GM15510 (cell line): ENCODE data around the gene FOXK1.

Source experiments
- POLR2A ChIP-seq: IDR thresholded peaks from 3 replicates; pipeline ENCODE4 v1.6.1; 2011; ENCODE audit warnings: borderline replicate concordance; ENCODE audit not compliant: insufficient read length; ENCODE audit errors: extremely low read depth

Gene FOXK1

DNA sequence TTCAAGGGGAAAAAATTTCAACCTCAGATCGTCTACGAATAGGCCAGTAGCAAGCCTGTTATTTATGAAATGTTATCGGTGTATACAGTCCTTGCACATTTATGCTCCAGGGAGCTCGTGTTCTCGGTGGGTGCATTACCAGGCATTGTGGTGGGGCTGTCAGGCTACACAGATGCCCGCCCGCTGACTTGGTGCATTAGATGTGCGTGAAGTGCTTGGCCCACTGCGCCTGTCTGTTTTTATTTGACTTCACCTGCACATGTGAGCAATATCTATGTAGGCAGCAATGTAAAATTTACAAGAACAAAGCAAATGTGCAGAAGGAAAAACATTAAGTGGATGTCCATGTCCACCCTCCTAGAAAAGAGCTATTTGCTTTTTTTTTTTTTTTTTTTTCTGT lies 2.8 kb downstream of the FOXK1 start:
- no peak for TF ChIP-seq POLR2A

DNA sequence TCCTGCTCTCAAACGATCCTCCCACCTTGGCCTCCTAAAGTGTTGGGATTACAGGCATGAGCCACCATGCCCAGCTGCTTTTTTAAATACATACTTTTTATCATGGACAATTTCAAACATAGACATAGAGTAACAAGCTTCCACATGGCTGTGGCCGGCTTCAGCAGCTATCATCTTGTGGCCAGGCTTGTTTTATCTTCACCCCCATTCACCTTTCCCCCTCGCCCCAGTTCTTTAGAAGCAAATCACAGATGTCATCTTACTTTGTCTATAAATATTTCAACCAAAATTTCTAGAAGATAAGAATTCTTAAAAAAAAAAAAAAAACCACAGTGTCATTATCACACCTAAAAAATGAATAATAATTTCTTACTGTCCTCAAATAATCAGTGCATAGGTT lies 5.9 kb downstream of the FOXK1 start:
- TF ChIP-seq POLR2A: no peak

- TF ChIP-seq POLR2A: no peak
These were observed 7.1 kb downstream of the FOXK1 start for GRCh38 chr7:4689151-4689550.

GRCh38 chr7:4689668-4690067 lies 7.6 kb downstream of the FOXK1 start:
- TF ChIP-seq POLR2A: no peak

DNA sequence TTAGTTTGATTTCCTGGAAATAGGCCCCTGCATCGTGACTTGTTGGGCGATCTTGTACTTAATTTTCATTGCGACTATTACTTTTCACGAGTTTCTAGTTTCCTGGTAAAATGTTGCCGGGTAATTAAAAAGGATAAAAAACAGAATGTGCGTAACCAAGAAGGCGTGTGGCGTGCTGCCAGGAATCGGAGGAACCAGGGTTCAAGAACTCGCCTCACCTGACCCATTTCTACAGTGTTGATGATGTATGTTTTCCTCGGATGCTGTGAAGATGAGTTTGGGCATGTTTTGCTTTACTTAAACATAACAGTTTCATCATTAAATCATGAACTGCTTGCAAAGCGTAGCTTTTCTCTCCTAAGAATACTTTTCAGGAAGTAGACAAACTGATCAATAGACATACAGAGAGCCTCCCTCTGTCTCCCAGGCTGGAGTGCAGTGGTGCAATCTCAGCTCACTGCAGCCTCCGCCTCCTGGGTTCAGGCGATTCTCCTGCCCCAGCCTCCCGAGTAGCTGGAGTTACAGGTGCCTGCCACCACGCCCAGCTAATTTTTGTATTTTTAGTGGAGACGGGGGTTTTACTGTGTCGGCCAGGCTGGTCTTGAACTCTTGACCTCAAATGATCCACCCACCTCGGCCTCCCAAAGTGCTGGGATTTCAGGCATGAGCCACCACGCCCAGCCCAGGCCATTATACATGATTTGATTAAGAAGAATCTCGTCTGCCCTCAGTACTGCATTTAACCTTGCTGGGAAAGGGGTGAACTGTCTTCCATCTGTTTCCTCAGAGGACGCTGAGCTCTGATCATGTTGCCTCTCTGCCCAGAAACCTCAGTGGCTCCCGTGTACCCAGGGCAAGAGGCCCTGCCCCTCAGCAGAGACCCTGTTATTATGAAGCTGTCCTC lies 9.1 kb downstream of the FOXK1 start:
- TF ChIP-seq POLR2A: no peak

- TF ChIP-seq POLR2A: no peak
These were observed 10.0 kb downstream of the FOXK1 start for GRCh38 chr7:4692055-4692454.

DNA sequence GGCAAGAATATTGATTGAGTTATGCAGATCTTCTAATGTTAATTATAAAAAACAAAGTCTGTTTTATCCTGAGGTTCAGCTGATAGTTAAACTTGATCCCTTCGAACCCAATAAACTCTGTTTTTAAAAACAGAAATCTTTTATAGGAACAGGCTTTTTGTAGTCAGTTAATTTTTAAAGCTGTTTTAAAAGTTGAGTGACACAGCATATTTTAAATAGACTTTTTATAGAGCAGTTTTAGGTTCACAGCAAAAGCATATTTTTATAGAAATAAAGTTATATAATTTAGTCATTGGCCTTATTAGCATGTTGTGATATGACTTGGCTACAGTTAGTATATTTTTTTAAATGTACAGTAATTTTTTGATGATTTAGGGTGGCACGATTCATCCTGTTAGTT lies 11.1 kb downstream of the FOXK1 start:
- no peak for TF ChIP-seq POLR2A

DNA sequence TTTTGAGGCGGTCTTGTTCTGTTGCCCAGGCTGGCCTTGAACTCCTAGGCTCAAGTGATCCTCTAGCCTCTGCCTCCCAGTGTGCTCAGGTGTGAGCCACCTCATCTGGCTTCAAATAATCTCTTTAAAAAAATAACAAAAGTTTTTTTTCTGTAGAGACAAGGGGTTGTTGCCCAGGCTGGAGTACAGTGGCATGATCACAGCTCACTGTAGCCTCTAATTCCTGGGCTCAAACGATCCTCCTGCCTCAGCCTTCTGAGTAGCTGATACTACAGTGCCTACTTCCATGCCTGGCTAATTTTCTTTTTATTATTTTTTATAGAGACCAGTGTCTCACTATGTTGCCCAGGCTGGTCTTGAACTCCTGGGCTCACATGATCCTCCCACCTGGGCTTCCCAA lies 11.7 kb downstream of the FOXK1 start:
- no peak for TF ChIP-seq POLR2A

- no peak for TF ChIP-seq POLR2A
These were observed 12.2 kb downstream of the FOXK1 start for GRCh38 chr7:4694305-4694704.

GRCh38 chr7:4698707-4699275 lies 16.7 kb downstream of the FOXK1 start:
- TF ChIP-seq POLR2A: no peak

DNA sequence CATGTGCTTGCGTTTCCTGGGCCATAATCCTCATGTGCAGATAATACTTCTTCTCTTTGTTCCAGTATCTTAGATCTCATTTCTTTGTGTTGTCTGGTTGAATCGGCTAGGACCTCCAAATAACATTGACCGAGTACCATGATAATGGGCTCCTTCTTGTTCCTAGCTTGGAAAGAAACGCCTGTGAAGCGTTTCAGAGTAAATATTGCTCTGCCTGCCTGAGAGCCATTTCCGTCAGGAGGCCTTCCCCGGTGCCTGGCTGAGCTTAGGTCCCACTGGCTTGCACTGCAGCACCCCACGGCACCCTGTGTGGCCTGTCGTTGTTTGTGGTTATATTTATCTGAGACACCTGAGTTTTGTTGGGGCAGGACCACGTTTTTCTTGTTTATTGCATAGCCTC lies 17.7 kb downstream of the FOXK1 start:
- TF ChIP-seq POLR2A: no peak

DNA sequence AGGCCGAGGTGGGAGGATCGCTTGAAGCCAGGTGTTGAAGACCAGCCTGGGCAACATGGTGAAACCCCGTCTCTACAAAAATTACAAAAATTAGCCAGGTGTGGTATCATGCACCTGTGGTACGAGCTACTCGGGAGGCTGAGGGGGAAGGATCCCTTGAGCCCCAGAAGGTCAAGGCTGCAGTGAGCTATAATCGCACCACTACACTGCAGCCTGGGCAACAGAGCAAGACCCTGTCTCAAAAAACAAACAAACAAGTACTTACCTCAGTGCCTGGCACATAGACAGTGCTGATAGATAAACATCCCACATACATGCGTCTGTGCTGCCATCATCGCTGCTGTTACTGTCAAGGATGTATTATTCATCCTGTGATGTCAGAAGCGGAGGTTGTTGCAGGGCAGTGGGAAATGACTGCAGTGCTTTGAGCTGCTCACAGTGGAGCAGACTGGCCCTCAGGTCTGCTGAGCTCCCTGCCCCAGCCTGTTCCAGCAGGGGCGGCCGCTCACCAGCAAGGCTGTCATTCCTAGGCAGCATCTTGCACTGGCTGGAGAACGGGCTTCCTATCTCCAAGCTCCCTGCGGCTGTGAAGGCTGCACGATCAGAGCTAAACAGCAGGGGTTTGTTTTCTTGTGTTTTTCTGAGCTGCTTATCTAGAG lies 18.6 kb downstream of the FOXK1 start:
- TF ChIP-seq POLR2A: no peak

DNA sequence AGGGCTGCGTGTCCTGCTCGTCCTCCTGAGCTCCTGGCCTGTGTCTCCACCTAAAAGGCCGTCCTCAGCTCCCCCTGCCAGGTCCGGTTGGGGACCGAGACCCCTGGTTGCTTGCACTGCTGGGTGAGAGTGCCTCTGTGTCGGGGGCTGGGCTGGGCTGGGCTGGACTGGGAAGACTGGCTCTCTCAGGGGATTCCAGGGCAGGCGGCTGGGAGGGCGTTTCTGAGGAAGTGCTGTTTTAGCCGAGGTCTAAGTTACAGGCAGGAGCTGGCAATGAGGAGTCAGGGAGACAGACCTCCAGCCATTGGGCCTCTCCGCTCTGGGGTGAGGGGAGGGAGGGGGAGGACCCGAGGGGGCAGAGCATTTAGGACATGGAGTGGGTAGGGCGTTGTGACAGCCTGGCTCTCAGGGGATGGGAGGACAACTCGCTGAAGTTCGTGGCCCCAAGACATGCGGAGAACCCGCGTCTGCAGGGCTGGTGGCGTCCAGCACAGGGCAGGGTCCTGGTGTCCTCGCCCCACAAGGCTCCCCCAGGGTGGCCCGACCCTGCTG lies 20.9 kb downstream of the FOXK1 start:
- TF ChIP-seq POLR2A: no peak

GRCh38 chr7:4703532-4703931 lies 21.4 kb downstream of the FOXK1 start:
- no peak for TF ChIP-seq POLR2A

DNA sequence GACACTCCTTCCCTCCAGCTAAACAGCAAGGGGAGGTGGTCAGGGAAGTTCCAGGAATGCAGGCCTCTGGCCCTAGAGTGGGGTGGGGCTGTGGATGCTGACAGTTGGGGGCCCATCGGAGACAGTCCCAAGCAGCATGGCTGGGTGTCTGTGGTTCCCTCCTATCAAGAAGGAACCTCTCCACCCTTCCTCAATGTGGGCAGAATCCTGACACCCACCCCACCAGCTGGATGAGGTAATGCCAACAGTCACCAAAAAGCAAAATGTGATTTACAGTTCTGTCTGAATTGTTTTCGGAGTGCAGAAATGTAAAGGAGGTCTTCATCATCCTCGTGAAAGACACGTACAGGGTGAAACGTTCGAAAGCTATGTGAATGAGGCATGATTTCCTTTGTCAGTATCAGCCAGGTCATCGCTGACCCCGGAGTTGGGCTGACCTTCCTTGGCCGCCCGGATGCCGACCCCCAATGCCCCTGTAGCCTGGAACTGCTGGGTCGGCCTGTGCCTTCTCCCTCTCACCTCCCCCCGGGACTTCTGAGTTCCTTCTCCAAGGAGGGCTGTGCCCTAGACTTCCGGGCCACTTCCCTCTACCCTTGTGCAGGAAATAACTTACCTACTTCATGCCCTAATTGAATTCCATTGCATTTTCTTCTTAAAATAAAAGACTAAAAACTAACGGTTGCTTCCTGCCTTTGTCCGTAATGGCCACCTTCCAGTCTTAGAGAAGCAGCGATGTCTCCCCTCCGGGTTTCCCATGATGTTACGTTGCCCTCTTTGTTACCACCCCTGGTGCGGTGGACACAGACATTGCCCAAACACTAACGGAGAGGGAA lies 24.5 kb downstream of the FOXK1 start:
- no peak for TF ChIP-seq POLR2A

DNA sequence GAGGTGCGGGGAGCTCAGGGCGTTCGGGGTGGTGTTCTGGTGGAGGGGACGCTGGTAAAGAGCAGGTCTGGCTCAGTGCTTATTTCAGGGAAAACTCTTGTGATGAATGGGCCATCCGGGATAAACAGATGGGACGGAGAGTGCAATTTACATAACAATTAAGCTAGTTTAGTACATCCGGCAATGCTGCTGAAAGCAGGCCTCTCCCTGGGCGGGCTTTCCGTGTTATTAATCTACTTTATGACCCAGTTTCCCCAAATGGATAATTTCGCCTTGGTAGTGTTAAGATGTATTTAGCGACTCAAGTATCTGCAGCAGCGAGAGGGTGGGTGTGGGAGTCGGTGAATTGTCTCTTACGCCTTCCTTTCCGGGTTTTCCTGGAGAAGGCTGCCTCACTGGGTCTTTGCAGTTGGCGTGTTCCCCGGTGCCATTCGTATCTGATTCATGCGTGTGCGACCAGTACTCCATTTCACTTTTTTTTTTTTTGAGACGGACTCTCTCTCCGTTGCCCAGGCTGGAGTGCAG lies 25.2 kb downstream of the FOXK1 start:
- no peak for TF ChIP-seq POLR2A
